GM21737 (cell line): Measurements from ENCODE around the gene MAP3K6.
"Not testable (repeated sequence)": the region's sequence is repeated elsewhere in the genome, so short reads cannot be mapped to it uniquely, and the experiment has no call there.

ENCODE experiments used
- ATAC-seq: cut with Tn5 transposase; IDR thresholded peaks from one replicate; pipeline ENCODE4 v1.9.1; 2021; ENCODE audit warnings: mild to moderate bottlenecking, moderate library complexity; ENCODE audit not compliant: unreplicated experiment

MAP3K6 gene, protein sequence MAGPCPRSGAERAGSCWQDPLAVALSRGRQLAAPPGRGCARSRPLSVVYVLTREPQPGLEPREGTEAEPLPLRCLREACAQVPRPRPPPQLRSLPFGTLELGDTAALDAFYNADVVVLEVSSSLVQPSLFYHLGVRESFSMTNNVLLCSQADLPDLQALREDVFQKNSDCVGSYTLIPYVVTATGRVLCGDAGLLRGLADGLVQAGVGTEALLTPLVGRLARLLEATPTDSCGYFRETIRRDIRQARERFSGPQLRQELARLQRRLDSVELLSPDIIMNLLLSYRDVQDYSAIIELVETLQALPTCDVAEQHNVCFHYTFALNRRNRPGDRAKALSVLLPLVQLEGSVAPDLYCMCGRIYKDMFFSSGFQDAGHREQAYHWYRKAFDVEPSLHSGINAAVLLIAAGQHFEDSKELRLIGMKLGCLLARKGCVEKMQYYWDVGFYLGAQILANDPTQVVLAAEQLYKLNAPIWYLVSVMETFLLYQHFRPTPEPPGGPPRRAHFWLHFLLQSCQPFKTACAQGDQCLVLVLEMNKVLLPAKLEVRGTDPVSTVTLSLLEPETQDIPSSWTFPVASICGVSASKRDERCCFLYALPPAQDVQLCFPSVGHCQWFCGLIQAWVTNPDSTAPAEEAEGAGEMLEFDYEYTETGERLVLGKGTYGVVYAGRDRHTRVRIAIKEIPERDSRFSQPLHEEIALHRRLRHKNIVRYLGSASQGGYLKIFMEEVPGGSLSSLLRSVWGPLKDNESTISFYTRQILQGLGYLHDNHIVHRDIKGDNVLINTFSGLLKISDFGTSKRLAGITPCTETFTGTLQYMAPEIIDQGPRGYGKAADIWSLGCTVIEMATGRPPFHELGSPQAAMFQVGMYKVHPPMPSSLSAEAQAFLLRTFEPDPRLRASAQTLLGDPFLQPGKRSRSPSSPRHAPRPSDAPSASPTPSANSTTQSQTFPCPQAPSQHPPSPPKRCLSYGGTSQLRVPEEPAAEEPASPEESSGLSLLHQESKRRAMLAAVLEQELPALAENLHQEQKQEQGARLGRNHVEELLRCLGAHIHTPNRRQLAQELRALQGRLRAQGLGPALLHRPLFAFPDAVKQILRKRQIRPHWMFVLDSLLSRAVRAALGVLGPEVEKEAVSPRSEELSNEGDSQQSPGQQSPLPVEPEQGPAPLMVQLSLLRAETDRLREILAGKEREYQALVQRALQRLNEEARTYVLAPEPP (N-terminal part only)

DNA sequence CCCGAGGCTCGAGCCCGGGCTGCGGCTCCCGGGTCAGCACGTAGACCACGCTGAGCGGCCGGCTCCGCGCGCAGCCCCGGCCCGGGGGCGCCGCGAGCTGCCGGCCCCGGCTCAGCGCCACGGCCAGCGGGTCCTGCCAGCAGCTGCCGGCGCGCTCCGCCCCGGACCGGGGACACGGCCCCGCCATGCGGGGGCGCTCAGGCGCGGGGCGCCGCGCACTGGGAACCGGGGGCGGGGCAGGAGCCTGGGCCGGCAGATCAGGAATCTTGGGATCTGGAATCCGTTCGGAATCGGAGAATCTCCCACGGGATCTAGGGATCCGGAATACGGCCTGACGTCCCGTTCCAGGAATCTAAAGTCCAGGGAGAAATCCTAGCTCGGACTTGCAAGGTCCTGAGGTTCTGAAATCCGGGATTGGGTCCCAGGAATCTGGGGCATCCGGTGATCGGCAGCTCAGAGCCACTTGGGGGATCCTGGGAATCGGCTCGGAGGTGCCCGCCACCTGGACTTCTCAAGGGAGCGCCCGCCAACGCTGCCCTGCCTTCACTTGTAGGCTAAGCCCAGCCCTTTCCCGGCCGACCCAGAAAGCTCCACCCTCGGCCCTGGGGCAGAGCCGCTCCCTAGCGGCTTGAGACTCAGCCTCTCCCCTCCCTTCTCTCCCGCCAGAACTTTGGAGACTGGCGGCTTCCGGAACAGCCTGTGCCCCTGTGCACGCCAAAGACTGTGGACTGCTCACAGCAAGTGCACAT lies at the start of gene MAP3K6:
MAP3K6 (minus strand) TSS at position 551 of the 749 bp plus-strand sequence; CDS start at position 187, 364 bp downstream.
- no peak for ATAC-seq

DNA sequence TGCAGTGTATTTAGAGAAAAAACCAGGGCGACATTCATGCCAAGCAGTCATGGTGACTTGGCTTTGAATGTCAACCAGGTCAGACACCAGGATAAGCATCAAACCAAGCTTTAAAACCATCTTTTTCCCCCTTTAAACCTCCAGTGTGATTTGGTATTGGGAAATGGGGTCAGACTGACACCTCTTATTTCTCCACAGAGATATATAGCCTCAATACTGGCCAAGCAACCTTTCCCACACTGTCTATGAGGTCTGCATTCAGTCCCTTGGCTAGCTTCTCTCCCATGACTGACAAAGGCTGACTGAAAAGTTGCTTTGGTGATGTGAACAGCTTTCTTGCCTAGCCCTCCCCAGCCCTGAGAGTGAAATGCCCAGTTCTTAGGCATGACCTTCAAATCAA lies 47.3 kb upstream of the MAP3K6 start:
- ATAC-seq = no peak

DNA sequence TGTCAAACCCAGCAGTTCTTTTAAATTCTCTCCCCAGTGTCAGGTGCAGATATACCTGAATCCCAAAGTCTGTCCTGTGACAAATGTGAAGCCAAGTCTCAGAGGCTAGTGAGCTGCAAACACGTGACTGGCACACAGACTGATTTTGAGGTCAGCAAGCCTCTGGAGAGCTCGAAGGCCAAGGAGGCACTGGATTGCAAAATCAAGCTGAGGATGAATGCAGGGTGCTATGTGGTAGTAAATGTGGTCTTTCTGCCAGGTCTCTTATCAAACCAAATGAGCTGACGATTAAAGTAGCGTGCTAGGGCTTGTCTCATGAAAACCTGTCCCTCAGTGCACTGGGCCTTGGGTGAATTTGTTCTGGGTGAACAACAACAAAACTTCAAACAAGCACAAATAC lies 46.2 kb upstream of the MAP3K6 start:
- no peak for ATAC-seq

DNA sequence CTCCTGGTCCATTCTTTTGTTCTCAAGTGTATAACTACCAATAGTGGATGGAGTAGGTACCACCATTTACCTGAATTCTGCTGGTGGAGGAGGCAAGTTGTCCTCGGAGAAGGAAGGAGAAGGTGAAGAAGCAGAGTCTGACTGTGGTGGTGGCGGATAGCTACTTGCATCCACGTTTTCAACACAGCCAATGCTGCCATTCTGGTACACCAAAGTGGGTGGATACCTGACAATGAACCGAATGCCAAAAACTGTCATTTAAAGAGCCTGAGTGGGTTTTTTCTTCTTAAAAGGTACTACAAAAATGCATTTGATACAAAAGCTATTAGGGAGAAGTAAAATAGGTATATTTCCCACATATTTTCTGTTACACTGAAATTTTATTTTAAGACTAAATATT lies 45.7 kb upstream of the MAP3K6 start:
- ATAC-seq = no peak

DNA sequence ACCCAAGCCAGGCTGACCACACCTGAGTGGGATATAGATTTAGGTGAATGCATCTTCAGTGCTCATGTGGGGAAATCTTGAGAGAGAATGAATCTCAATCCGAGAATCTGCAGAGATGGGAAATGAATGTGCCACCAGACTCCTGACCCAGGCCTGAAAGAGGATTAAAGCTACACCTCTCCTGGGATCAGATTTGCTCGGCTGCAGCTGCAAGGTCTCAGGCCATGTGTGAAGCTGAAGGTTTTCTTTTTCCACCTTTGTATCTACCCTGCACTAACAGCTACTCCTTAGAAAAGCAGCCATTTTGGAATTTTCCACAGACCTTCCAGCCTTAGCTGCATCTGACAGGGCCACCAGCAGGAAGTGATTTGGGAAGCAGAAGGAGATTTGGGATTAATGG lies 43.9 kb upstream of the MAP3K6 start:
- ATAC-seq = no peak

DNA sequence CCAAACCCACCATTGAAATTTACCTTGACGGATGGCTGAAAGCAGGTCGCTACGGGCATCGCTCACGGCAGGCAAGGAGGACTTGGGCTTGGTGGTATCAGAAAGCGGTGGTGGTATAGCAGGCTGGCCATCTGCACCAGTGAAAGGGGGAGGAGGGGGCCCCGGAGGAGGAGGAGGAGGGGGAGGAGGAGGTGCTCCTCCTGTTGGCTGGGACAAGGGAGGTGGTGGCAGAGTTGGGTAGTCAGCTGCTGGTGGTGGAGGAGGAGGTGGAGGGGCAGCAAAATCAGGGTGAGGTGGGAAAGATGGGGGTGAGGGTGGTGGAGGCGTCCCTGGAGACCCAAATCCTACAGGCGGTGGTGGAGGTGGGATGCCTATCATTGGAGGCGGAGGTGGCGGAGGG lies 42.9 kb upstream of the MAP3K6 start:
- ATAC-seq = no peak

DNA sequence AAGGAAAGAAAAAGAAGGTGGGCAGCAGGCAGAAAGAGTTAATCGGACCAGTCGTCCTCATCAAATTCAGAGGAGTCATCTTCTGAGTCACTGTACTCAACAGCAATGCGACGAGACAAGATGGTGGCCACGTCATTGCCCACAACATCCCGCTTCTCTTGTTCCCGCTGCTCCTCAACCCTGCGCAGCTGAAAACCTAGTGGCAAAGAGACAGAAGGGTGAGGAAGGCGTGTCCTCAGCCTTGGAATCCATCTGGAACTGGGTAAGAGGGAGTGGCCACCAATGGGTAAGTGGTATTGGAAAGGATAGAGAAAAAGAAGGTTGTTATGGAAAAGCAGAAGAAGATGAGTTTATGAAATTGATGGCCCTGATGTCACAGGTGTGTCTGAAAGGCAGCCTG lies 41.4 kb upstream of the MAP3K6 start:
- no peak for ATAC-seq

DNA sequence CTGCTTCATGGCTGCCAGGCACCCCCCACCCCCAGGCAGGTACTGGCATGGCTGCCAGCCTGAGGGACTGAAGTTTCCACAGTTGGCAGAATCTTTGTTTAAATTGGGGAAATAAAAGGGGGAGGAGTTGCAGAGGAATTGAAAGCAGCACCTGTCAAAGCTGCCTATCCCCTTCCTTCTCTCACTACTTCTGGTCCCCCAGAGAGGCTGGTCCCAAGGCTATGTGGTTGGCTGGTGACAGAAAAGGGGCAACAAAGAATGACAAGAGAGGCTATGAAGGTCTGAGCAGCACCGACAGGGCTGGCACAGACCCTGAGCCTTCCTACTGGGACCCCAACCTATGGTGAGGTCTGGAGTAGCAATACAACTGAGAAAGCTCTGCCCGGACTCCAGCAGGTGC lies 40.0 kb upstream of the MAP3K6 start:
- ATAC-seq = not testable (repeated sequence)

DNA sequence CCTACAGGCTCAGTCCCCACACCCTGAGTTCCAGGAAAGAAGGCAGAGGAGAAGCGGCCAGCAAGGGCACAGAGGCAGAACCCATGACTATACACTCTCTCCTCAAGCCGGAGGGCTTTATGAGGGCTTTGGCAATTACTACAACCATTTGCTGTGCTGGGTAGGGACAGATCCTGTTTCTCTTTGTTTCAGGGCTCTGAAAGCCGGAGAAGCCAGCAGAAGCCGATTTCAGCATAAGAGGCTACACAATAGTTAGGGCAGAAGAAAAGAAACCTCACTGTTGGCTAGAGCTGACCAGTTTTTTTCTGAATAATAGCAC lies 39.6 kb upstream of the MAP3K6 start:
- ATAC-seq = no peak

DNA sequence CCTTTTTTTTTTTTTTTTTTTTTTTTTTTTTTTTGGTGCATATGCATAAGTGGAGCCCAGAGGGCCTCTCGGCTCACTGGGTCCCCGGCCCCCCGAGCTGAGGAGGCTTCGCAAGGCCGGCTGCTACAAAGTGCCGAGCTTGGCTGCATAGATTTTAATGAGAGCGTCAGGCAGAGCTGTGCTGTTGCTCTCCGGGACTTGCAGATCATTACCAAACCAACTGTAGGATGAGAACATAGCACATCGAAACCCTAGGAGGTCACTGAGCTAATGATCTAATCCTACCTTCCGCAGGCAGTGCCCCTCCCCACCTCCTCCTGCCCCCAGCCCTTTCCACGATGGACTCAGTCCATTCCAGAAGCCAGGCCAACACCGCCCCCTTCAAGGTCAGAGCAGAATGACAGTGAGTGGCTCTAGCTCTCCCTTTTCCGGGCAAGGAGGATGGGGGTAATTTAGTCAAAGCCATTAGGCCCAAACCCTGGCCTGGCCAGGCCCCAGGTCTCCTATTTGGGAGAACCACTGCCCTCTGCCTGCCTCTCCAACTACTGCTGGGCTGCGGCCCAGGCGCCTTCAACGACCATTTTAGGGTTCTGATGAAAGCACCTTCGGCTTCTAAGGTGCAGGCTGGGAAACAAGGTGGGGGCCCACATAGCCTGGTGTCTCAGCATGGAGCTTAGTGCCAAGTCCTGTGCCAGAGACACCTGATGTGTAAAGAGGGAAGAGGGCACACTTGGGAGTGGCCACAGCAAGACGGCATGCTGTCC lies 39.0 kb upstream of the MAP3K6 start:
- ATAC-seq = not testable (repeated sequence)

DNA sequence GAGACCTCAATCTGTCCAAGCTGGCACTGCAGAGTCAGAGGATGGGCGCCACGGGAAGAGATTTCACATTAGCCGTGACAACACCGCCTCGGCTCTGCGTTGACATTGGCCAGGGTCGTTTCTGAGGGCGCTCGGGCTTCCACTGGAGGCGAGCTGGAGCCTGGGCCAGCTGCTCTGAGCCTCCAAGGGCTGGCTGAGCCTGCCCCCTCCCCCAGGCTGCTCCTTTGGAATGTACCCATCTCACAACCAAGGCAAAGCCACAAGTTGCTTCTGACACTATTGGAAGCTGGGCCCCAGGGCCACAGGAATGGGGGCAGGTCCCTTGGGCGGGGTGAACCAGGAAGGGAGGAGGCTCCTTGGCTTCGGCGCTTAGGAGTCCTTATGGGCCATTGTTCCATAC lies 38.3 kb upstream of the MAP3K6 start:
- no peak for ATAC-seq

DNA sequence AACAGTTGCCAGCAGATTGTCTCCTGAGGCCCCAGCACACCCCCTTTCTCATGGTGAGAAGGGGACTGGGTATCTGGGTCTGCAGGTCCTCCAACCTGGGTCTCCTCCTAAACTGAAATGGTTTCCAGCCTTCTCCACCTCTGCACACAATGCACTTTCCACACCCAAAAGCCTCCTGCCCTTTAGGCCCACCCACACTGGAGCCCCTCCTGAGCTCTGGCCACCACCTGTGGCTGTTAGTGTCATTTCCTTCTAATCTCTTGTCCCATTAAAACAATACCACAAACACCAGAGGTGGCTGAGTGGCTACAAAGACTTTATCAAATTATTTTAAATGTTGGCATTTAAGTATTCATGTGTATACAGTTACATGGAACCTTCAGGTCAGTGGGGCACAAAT lies 37.2 kb upstream of the MAP3K6 start:
- no peak for ATAC-seq

DNA sequence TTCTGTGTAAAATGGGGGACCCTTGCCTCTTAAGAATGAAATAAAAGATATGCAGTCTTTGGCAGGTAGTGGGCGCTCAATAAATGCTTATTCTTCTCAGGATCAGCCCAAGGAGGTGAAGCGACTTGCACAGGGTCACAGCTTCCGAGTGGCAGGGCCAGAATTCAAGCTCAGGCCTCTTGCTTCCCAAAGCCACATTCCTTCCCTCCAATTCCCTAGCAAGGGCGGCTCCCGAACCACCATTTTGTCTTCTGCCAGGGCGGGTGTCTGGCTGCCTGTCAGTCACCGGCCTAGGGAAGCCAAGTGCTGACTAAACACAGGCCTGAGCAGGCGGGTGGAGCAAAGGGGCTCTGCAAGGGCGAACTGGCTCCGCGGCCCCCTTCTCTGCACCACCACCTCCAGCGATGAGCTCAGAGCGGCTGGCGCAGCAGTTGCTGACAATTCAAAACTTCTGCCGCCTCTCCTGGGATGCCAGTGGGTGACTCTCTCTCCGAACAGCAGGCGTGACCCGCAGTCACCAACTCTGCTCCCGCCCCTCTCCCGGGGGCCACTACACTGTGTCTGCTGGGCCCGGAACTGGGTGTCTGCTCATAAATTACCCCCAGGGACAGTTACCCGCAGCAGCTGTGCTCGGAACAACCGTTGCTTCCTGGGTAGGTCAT lies 36.4 kb upstream of the MAP3K6 start:
- ATAC-seq = no peak

DNA sequence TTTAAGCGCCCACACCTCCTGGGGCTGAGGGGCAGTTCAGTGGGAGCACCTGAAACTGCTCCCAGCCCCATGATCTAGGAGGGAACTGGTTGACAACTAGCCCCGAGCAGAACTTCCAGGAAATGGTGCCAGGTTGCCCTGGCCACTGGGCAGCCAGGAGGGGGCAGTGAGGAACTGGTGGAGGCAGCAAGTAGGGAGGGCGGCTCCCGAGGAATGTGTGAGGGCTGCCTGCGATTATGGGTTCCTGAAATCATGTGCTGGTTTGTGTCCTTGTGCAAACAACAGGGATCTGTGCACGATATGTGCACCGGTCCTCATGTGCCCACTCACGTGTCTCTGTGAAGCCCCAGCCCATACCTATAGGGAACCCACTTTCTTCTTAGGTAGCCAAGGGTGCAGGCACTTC lies 35.6 kb upstream of the MAP3K6 start:
- ATAC-seq = no peak

DNA sequence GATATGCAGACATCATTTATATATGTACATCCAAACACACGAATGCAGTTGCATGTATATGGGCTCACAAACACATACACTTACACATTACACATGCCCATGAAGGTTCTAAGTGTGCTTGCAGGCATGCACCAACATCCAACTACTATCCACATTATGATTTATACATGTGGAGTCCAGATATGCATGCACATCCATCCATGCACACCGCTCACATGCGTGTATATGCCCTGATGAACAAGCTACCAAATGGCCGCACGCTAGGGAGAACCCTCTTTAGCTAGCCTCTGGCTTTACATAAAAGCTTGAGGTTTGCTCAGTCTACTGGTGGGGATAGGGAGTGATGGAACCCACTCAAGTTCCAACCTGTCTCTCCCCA lies 34.2 kb upstream of the MAP3K6 start:
- ATAC-seq = no peak

DNA sequence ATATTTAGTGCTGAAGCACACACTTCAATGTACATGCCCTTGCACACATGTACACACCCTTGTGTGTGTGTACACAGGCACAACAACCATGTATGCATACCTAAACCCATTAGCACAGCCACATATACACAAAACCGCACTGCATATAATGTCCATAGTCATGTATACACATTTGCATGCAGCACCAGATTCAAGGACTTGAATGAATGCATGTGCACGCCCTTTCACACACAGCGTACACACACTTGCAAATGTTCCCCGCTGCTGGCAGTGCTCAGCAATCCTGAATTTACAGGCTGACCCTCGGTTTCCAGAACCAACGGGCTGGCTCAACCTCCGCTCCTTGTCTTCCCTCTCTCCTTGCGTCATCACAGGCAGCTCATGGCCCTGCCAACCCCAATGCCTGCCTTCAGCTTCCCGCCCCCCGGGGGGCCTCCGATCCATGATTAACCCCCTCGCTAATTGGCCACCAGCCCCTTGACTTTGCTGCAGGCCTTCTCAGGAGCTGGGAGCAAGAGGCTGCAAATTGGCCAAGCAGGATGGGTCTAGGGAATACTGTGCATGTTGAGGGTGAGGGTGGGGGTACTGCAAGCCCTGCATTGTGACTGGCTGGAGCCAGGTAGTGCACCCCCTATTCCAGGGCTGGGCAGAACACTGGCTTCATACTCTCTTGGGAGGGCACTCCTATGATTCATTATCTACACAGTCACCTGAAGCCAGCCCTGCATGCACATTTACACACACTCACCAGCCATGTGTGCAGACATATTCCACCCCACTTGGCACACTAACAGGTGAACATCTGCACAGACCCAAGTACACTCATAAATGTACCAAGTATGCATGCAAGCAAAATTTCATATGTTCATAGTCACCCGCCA lies 33.6 kb upstream of the MAP3K6 start:
- ATAC-seq = no peak

DNA sequence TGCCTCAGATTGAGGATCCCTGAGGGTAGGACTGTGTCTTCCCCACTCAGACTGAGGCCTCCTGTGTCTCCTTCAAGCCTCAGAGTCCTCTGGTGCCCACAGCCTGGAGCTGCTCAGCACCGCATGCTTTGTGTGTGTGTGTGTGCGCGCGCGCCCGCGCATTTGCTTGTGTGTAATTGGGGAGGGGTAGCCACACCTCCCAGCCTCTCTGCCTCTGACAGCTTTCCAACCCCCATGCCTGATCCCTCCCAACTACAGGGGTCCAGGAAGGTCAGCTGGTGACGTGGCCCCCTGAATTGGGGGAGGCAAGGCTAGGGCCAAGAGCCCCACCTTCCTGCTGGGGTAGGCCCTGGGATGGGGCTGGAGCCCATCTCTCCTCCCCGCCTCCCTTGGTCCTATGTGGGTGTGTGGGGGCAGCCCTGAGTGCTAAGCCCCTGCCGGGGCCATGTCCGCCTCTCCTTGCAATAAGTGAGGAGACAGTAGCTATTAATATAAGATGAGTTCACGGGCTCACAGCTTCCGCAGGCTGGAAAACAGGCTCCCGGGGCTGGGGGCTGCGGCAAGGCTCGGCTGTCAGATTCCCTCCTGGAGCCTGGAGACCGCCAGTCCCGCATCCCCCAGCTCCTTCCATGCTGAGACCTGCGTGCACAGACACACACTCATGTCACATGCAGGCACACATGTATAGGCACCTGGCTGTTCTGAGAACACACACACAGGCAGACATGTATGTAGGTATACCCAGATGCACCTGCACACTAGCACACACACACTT lies 32.7 kb upstream of the MAP3K6 start:
- ATAC-seq = no peak
